Measurements from ENCODE around the gene ARSH.
"Not testable (repeated sequence)": the region's sequence is repeated elsewhere in the genome, so short reads cannot be mapped to it uniquely, and the experiment has no call there.

Gene ARSH, protein sequence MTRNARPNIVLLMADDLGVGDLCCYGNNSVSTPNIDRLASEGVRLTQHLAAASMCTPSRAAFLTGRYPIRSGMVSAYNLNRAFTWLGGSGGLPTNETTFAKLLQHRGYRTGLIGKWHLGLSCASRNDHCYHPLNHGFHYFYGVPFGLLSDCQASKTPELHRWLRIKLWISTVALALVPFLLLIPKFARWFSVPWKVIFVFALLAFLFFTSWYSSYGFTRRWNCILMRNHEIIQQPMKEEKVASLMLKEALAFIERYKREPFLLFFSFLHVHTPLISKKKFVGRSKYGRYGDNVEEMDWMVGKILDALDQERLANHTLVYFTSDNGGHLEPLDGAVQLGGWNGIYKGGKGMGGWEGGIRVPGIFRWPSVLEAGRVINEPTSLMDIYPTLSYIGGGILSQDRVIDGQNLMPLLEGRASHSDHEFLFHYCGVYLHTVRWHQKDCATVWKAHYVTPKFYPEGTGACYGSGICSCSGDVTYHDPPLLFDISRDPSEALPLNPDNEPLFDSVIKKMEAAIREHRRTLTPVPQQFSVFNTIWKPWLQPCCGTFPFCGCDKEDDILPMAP

DNA sequence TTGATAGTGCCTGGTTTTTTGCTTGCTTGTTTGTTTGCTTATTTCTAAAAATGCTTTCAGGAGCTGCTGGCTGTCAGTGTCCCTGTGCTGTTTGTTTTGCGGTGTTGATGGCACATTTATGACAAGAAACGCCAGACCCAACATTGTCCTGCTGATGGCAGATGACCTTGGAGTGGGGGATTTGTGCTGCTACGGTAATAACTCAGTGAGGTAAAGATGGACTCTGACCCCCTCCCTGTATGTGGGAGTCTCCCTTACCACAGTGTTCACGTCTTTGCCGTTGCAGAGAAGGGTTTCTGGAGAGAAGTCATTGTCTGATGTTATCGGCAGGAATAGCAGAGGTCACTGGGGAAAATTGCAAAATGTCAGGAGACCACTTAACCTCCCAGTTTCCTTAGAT lies at the start of gene ARSH:
Gene ARSH (plus strand): TSS at position 52 of the 400 bp plus-strand sequence. CDS start 67 bp downstream, at position 119.
- TF ChIP-seq, protein P1, sequence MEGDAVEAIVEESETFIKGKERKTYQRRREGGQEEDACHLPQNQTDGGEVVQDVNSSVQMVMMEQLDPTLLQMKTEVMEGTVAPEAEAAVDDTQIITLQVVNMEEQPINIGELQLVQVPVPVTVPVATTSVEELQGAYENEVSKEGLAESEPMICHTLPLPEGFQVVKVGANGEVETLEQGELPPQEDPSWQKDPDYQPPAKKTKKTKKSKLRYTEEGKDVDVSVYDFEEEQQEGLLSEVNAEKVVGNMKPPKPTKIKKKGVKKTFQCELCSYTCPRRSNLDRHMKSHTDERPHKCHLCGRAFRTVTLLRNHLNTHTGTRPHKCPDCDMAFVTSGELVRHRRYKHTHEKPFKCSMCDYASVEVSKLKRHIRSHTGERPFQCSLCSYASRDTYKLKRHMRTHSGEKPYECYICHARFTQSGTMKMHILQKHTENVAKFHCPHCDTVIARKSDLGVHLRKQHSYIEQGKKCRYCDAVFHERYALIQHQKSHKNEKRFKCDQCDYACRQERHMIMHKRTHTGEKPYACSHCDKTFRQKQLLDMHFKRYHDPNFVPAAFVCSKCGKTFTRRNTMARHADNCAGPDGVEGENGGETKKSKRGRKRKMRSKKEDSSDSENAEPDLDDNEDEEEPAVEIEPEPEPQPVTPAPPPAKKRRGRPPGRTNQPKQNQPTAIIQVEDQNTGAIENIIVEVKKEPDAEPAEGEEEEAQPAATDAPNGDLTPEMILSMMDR (IDR thresholded peaks at IDR 0.05; ENCODE audit: insufficient read depth, low read length, poor library complexity, severe bottlenecking): no peak
- no peak for DNase-seq (ENCODE audit: extremely low read depth, insufficient read length)
- H3K27me3 ChIP-seq (replicated peaks; ENCODE audit: control insufficient read depth, insufficient read depth, low read length): no peaks in the 10 kb centered on the region
- H3K36me3 ChIP-seq (ENCODE audit: control insufficient read depth, insufficient read depth, low read length): no peaks in the 10 kb centered on the region
- H3K4me3 ChIP-seq (replicated peaks; ENCODE audit: low read depth, low read length): no peak within 1 kb of the TSS

DNA sequence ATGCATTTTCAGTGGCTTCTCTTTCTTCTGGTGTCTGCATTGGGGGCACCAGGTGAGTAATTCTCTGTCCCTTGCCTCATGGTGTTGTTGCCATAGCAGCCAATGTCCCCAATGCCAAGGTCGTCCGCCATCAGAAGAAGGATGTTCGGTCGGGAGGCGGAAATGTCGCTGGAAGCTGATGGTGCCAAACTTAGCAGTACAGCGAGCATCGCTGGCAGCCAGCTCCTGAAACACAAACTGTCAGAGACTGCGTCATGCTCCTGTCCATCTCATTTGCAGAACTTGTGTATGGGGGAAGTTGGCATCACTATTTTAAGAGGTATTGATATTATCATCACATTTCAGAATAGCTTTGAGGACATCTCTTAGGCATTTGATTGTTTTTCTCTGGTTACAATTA lies 48.1 kb upstream of the ARSH start:
- H3K27me3 ChIP-seq (replicated peaks; ENCODE audit: control insufficient read depth, insufficient read depth, low read length): no peaks in the 10 kb centered on the region
- H3K4me3 ChIP-seq (replicated peaks; ENCODE audit: low read depth, low read length): no peak overlapping the region
- H3K36me3 ChIP-seq (ENCODE audit: control insufficient read depth, insufficient read depth, low read length): no peaks in the 10 kb centered on the region
- TF ChIP-seq, protein P1 (IDR thresholded peaks at IDR 0.05; ENCODE audit: insufficient read depth, low read length, poor library complexity, severe bottlenecking): no peak
- DNase-seq (ENCODE audit: extremely low read depth, insufficient read length): no peak

DNA sequence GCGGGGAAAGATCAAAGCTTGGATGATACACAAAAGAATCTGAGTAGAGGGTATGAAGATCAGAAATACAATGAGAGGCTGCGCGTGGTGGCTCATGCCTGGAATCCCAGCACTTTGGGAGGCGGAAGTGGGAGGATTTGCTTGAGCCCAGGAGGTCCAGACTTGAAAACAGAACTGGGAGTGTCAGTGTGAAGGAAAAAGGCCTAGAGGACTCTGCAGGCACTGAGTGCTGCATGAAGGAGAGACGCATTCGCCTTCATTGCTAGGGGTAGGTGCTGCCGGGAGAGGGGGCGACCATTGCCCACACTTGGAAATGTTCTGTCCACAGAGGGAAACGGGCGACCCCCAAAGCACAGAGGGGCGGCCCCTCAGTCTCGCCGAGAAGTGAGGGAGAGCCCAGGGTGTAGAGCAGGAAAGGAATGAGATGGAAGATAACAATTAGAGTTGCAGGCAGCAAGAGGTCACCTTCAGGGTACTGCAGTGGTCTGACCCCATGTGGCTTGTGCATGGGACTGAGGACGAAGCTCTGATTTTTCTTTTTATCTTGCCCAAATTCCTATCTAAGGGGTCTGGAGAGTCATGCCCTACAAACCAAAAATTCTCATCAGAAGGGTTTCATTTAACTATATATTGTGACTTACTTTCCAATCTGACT lies 45.4 kb upstream of the ARSH start:
- TF ChIP-seq, protein P1 (IDR thresholded peaks at IDR 0.05; ENCODE audit: insufficient read depth, low read length, poor library complexity, severe bottlenecking): no peak
- Histone ChIP-seq H3K27me3 (replicated peaks; ENCODE audit: control insufficient read depth, insufficient read depth, low read length) (no peaks in the 10 kb centered on the region), H3K4me3 (replicated peaks; ENCODE audit: low read depth, low read length) (no peak overlapping the region), H3K36me3 (ENCODE audit: control insufficient read depth, insufficient read depth, low read length) (no peaks in the 10 kb centered on the region)
- DNase-seq (ENCODE audit: extremely low read depth, insufficient read length): no peak

DNA sequence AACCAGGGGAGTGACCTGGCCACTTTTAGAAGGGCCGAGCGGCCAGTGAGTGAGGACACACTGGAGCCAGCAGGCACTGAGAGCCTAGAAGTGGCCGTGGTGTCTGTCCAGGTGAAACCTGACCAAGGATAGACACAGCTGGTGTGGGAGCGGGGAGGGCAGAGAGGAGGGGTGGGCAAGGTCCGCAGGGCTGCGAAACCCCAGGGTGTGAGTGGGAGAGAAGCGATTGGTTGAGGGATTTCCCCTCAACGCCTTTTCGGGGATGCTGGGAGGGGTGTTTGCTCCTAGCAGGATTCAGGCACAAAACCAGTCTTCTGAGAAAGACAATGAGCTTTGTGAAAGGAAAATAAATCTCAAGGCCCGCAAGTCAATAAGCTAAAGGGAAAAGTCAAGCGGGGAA lies 44.0 kb upstream of the ARSH start:
- Histone ChIP-seq H3K27me3 (replicated peaks; ENCODE audit: control insufficient read depth, insufficient read depth, low read length) (no peaks in the 10 kb centered on the region), H3K36me3 (ENCODE audit: control insufficient read depth, insufficient read depth, low read length) (no peaks in the 10 kb centered on the region), H3K4me3 (replicated peaks; ENCODE audit: low read depth, low read length) (no peak overlapping the region)
- DNase-seq (ENCODE audit: extremely low read depth, insufficient read length): no peak
- TF ChIP-seq, protein P1 (IDR thresholded peaks at IDR 0.05; ENCODE audit: insufficient read depth, low read length, poor library complexity, severe bottlenecking): no peak

DNA sequence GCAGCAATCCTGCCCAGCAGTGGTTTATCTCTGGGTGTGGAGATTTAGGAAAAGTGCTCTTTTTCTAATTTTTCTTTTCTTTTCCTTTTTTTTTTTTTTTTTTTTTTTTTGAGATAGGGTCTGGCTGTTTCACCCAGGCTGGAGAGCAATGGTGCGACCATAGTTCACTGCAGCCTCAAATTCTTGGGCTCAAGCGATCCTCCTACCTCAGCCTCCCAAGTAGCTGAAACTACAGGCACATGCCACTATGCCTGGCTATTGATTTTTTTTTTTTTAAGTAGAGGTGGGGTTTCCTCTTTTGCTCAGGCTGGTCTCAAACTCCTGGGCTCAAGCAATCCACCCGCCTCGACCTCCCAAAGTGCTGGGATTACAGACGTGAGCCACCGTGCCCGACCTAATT lies 42.9 kb upstream of the ARSH start:
- not testable (repeated sequence) for DNase-seq (ENCODE audit: extremely low read depth, insufficient read length); H3K36me3 ChIP-seq (ENCODE audit: control insufficient read depth, insufficient read depth, low read length); H3K27me3 ChIP-seq (replicated peaks; ENCODE audit: control insufficient read depth, insufficient read depth, low read length); H3K4me3 ChIP-seq (replicated peaks; ENCODE audit: low read depth, low read length)

DNA sequence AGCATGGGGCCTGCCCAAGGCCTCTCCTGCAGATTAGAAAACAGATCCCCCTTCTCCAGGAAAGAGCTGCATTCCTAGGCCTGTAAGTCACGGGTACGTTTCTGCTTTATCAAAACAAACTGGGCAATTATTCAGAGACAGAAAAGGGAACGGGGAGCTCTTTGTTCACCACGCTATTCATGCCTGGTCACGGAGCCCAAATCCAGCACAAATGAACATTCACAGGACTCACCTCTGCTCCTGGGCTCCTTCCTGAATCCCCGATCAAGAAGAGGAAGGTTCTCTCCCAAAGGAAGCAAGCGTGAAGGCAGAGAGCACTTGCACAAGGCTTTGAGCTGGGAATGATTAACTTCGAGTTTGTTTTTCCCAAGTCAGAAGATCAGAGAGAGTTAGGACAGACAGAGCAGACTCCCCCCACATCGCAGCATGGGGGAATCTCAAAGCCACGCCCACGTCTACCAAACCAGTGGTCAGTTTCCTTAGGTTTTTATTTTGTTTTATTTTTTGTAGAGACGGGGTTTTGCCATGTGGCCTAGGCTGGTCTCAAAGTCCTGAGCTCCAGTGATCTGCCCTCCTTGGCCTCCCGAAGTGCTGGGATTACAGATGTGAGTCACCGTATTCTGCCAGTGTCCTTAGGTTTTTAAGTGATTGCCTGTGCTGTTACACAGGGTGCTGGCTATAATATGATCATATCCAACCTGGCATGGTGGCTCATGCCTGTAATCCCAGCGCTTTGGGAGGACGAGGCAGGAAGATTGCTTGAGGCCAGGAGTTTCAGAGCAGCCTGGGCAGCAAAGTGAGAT lies 42.2 kb upstream of the ARSH start:
- DNase-seq (ENCODE audit: extremely low read depth, insufficient read length); H3K27me3 ChIP-seq (replicated peaks; ENCODE audit: control insufficient read depth, insufficient read depth, low read length); H3K4me3 ChIP-seq (replicated peaks; ENCODE audit: low read depth, low read length); H3K36me3 ChIP-seq (ENCODE audit: control insufficient read depth, insufficient read depth, low read length): not testable (repeated sequence)

All from GM06990 (cell line).